IPS-15b (cell line): Measurements from ENCODE around the gene TRPM5.

Source experiments
- H3K27me3 ChIP-seq: one replicate; pipeline ENCODE4 v1.6.1; 2013; ENCODE audit warnings: low read length; ENCODE audit not compliant: control insufficient read depth, insufficient read depth
- H3K36me3 ChIP-seq: one replicate; pipeline ENCODE4 v1.6.1; 2013; ENCODE audit warnings: low read length; ENCODE audit not compliant: control insufficient read depth, insufficient read depth
- H3K4me1 ChIP-seq: one replicate; pipeline ENCODE4 v1.6.1; 2013; ENCODE audit warnings: mild to moderate bottlenecking, low read length; ENCODE audit not compliant: control insufficient read depth, insufficient read depth
- H3K4me3 ChIP-seq: one replicate; pipeline ENCODE4 v1.5.1; 2013; ENCODE audit warnings: low read depth, low read length
- H3K9ac ChIP-seq: one replicate; pipeline ENCODE4 v1.6.1; 2013; ENCODE audit warnings: low read depth, mild to moderate bottlenecking, low read length
- H3K9me3 ChIP-seq: one replicate; pipeline ENCODE4 v1.6.1; 2013; ENCODE audit warnings: mild to moderate bottlenecking, low read length; ENCODE audit not compliant: control insufficient read depth, insufficient read depth

TRPM5 gene

GRCh38 chr11:2439820-2440219 is 4.5 kb downstream of the TRPM5 start:
- H3K4me3 ChIP-seq = no peak overlapping the region
- H3K27me3 ChIP-seq = peaks cover 24% of the 10 kb centered on the region
- no peaks in the 10 kb centered on the region for H3K4me1 ChIP-seq
- H3K36me3 ChIP-seq = no peaks in the 10 kb centered on the region
- no peaks in the 10 kb centered on the region for H3K9me3 ChIP-seq
- H3K9ac ChIP-seq = no peak overlapping the region

DNA sequence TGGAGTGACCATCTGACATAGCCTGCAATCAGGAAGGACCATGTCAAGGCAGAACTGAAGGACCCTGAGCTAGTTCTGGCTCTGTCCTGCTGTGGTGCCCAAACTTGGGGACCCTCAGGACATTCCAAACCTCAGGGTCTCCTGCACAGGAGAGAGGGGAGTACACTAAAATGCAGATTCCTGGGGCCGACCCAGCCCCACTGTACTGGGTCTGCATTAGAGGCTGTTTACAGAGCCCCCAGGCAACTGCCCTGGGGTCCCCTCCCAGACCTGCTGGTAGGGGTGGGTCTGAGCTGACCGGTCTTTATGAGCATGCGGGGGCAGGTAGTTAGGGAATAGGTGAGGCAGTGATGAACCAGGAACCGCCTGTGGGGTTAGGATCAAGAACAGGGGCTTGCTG is 6.8 kb downstream of the TRPM5 start:
- Histone ChIP-seq H3K4me3 (no peak overlapping the region), H3K36me3 (no peaks in the 10 kb centered on the region), H3K27me3 (peaks cover 13% of the 10 kb centered on the region), H3K9me3 (no peaks in the 10 kb centered on the region), H3K4me1 (no peaks in the 10 kb centered on the region), H3K9ac (no peak overlapping the region)

DNA sequence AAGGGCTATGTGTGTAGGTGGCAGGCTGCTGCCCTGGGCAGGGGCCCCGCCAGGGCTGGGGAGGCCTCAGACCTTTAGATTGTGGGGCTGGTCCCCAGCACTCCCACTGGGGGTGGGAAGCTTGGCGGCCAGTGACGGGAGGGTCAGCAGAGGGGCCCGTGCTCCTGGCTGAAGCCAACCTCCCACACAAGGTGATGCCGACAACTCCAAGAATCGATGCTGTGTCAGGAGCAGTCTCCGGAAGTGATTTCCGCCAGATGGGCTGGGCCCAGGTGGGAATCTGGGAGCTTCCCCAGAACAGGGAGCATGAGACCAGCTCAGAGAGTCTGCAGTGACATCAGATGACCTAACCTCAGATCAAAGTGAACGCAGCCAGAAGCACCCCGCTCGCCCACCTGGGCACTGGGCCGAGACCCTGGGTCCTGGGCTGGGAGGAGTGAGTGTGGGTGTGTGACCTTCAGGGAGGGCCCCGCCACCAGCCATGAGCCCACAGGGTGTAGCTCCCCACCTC is 7.7 kb downstream of the TRPM5 start:
- H3K4me3 ChIP-seq = no peak overlapping the region
- no peaks in the 10 kb centered on the region for H3K9me3 ChIP-seq
- H3K4me1 ChIP-seq = no peaks in the 10 kb centered on the region
- no peaks in the 10 kb centered on the region for H3K36me3 ChIP-seq
- no peak overlapping the region for H3K9ac ChIP-seq
- peaks cover 11% of the 10 kb centered on the region for H3K27me3 ChIP-seq

DNA sequence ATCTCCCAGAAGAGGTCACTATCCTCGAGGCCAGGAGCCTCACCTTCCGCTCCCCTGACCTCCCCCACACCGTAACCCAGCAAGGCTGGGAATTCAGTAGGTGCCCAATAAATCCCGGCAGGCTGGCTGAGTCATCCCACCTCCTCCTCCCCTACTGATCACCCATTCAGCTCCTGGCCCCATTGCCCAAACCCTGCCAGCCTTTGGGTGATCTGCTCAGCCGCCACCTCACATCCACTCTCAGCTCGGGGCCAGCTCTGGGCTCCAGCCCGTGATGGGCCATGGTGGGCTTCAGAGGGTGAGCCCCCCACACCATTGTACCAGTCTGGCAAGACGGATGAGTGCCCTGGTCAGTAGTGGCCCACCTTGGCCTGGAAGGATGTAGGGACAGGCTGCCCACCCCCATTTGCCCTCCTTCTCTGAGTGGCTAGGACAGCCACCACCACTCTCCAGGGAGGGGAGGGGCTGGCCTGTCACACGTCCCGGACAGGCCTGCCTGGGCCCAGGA is 8.2 kb downstream of the TRPM5 start:
- Histone ChIP-seq H3K27me3 (peaks cover 10% of the 10 kb centered on the region), H3K9me3 (no peaks in the 10 kb centered on the region), H3K4me1 (no peaks in the 10 kb centered on the region), H3K36me3 (no peaks in the 10 kb centered on the region), H3K9ac (no peak overlapping the region), H3K4me3 (no peak overlapping the region)

GRCh38 chr11:2435288-2436012 is 8.9 kb downstream of the TRPM5 start:
- Histone ChIP-seq H3K4me3 (no peak overlapping the region), H3K9ac (no peak overlapping the region), H3K9me3 (no peaks in the 10 kb centered on the region)

DNA sequence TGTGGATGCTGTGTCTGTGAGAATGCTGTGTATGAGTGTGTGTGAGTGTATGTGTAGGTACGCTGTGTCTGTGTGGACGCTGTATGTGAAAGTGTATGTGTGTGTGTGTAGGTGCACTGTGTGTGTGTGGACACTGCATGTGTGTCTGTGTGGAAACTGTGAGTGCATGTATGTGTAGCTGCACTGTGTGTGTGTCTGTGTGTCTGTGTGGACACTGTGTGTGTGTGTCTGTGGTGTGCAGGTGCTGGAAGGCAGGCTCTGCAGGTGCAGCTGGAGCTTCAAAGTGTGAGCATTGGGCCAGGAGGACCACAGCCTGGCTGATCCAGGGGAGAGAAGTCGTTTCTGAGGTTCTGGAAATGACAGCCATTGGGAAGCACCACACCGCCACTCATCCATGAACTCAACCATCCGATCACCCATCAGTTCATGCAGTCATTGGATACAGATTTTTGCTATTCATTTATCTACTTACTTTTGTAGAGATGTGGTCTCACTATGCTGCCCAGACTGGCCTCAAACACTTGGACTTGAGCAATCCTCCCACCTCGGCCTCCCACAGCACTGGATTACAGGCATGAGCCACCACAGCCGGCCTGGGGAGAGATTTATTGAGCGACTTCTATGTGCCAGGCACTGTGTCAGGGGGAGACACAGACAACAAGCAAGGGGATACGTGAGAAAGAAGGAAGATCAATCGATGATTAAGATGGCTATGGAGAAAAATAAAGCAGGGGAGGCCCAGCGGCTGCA is 9.6 kb downstream of the TRPM5 start:
- H3K4me1 ChIP-seq = no peaks in the 10 kb centered on the region
- H3K36me3 ChIP-seq = no peaks in the 10 kb centered on the region
- H3K4me3 ChIP-seq = no peak overlapping the region
- no peaks in the 10 kb centered on the region for H3K9me3 ChIP-seq
- peaks cover 3% of the 10 kb centered on the region for H3K27me3 ChIP-seq
- H3K9ac ChIP-seq = no peak overlapping the region

More at GRCh38 chr11:2435288-2436012, 8.9 kb downstream of the TRPM5 start:
- Histone ChIP-seq H3K36me3 (no peaks in the 10 kb centered on the region), H3K4me1 (no peaks in the 10 kb centered on the region), H3K27me3 (peaks cover 7% of the 10 kb centered on the region)

GRCh38 chr11:2434008-2434407 is 10.3 kb downstream of the TRPM5 start:
- H3K9me3 ChIP-seq = no peaks in the 10 kb centered on the region
- no peak overlapping the region for H3K4me3 ChIP-seq
- peaks cover 3% of the 10 kb centered on the region for H3K27me3 ChIP-seq
- no peaks in the 10 kb centered on the region for H3K4me1 ChIP-seq
- no peak overlapping the region for H3K9ac ChIP-seq
- H3K36me3 ChIP-seq = no peaks in the 10 kb centered on the region

GRCh38 chr11:2433106-2433925 is 11.0 kb downstream of the TRPM5 start:
- H3K4me3 ChIP-seq = no peak overlapping the region
- H3K9me3 ChIP-seq = no peaks in the 10 kb centered on the region

DNA sequence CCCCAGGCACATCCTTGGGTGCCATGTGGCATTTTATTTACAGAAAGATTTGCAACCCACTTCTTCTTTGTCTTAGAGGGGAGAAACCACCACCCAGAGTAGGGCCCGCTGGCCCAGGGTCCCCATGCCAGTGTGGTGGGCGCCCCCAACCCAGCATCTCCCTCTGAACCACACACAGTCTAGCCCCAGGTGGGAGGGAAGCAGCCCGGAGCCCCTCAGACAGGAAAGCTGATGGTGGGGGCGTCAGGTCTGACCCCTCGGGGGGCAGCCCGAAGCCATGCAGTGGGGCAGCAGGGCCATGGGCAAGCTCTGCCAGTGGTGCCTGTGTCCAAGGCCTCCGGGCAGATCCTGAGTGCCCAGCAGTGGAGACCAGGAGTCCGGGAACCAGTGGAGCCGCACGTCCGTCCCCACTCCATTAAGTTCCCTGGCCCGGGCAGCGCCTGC is 11.7 kb downstream of the TRPM5 start:
- Histone ChIP-seq H3K9ac (no peak overlapping the region), H3K36me3 (no peaks in the 10 kb centered on the region), H3K4me3 (no peak overlapping the region), H3K4me1 (no peaks in the 10 kb centered on the region), H3K9me3 (no peaks in the 10 kb centered on the region), H3K27me3 (peaks cover 3% of the 10 kb centered on the region)

More at GRCh38 chr11:2433106-2433925, 11.0 kb downstream of the TRPM5 start:
- H3K36me3 ChIP-seq = no peaks in the 10 kb centered on the region
- peaks cover 3% of the 10 kb centered on the region for H3K27me3 ChIP-seq
- H3K9ac ChIP-seq = no peak overlapping the region
- H3K4me1 ChIP-seq = no peaks in the 10 kb centered on the region

GRCh38 chr11:2432171-2432621 is 12.1 kb downstream of the TRPM5 start:
- no peaks in the 10 kb centered on the region for H3K9me3 ChIP-seq
- H3K36me3 ChIP-seq = no peaks in the 10 kb centered on the region
- no peaks in the 10 kb centered on the region for H3K4me1 ChIP-seq
- peaks cover 3% of the 10 kb centered on the region for H3K27me3 ChIP-seq
- H3K4me3 ChIP-seq = no peak overlapping the region
- H3K9ac ChIP-seq = no peak overlapping the region

DNA sequence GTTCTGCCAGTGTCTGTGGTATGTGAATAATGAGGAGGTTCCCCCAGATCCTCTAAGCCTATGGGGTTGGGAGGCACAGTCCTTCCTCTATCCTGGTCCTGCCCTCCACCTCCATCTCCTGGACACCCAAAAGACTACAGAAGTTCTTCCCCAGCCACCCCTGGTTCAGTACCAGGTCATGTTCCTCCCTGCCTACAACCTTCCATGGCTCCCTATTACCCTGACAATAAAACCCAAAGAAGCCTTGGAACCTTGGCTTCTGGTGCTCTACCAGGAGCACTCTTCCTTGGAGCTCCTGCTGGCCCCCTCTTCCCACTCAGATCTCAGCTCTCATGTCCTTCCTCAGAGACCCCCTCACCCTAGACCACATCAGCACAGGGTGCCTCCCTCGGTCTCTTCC is 12.9 kb downstream of the TRPM5 start:
- Histone ChIP-seq H3K9ac (no peak overlapping the region), H3K27me3 (peaks cover 3% of the 10 kb centered on the region)

More for the DNA sequence above, 12.9 kb downstream of the TRPM5 start:
- Histone ChIP-seq H3K4me1 (no peaks in the 10 kb centered on the region), H3K4me3 (no peak overlapping the region), H3K9me3 (no peaks in the 10 kb centered on the region), H3K36me3 (no peaks in the 10 kb centered on the region)
